GM12878 (cell line): ENCODE data around the gene LMF1. TPM values are rescaled to one million over a fixed set of nuclear protein-coding genes. Genes with fewer than 3 reads are reported as not detected.

Experiments
- ATAC-seq: fragments of 200-7000 bp; cut with Tn5 transposase; 3 replicates; pipeline ENCODE4 v1.9.1; 2020; ENCODE audit warnings: mild to moderate bottlenecking, moderate library complexity
- BruUV-seq: library from RNA; stranded (reverse); fragments of 400-500 nt; replicated peaks from 2 replicates; lab custom pipeline; 2021; lab: Mats Ljungman, UMichigan
- CTCF ChIA-PET: fragments of 300-600 bp; sonication (Branson Sonifier 250); formaldehyde crosslinking; extraction: SDS; loops from one replicate; lab custom pipeline; 2021; ENCODE audit warnings: inconsistent platforms; lab: Yijun Ruan, JAX
- POLR2A ChIA-PET: fragments of 350-600 bp; formaldehyde crosslinking; extraction: SDS; loops from one replicate; lab custom pipeline; 2021; ENCODE audit warnings: inconsistent platforms; lab: Charles Lee
- RAD21 ChIA-PET: fragments of 300-600 bp; sonication (Branson Sonifier 250); formaldehyde crosslinking; loops from one replicate; lab custom pipeline; 2023; ENCODE audit warnings: antibody characterized with exemption; ENCODE audit not compliant: unreplicated experiment; lab: Charles Lee
- SMC1A ChIA-PET: fragments of 300-600 bp; sonication (Branson Sonifier 250); formaldehyde crosslinking; loops from one replicate; lab custom pipeline; 2023; ENCODE audit not compliant: unreplicated experiment, uncharacterized antibody; lab: Charles Lee
- DNase-seq: peaks from one replicate; pipeline ENCODE4 v3.0.0-alpha.2; 2011; ENCODE audit warnings: low read depth, low spot score
- FAIRE-seq: peaks from 3 replicates; lab custom pipeline; 2011; peaks lifted over from hg19 to GRCh38; lab: Jason Lieb, UNC
- H2AFZ ChIP-seq: 2 replicates; pipeline ENCODE4 v1.6.0; 2011; ENCODE audit warnings: low read depth, low read length, control low read depth; ENCODE audit not compliant: control insufficient read depth
- H3K27ac ChIP-seq: 2 replicates; pipeline ENCODE4 v1.5.1; 2011; ENCODE audit warnings: control low read depth; ENCODE audit not compliant: control insufficient read depth, insufficient read depth
- H3K27me3 ChIP-seq, 2 experiments: replicated peaks in 1 of 2; 2 replicates each; pipeline versions ENCODE4 v1.6.0 to v1.6.1; 2011; ENCODE audit warnings: low read length in 1 of 2; ENCODE audit not compliant: control insufficient read depth in 2 of 2, insufficient read depth in 2 of 2
- H3K36me3 ChIP-seq, 2 experiments: 2 replicates each; pipeline ENCODE4 v1.5.1; 2011; ENCODE audit warnings: low read length in 1 of 2; ENCODE audit not compliant: control insufficient read depth in 2 of 2, insufficient read depth in 2 of 2
- H3K4me1 ChIP-seq: 2 replicates; pipeline ENCODE4 v1.6.1; 2011; ENCODE audit warnings: mild to moderate bottlenecking, low read length, moderate library complexity, mixed read lengths; ENCODE audit not compliant: control insufficient read depth, insufficient read depth
- H3K4me2 ChIP-seq: 2 replicates; pipeline ENCODE4 v1.6.0; 2011; ENCODE audit warnings: control low read depth; ENCODE audit not compliant: control insufficient read depth, insufficient read depth
- H3K4me3 ChIP-seq: fragments of 200-600 bp; sonication (generic); 2 replicates; pipeline ENCODE4 v1.5.1; 2016
- H3K79me2 ChIP-seq: 2 replicates; pipeline ENCODE4 v1.6.0; 2011; ENCODE audit warnings: low read length; ENCODE audit not compliant: control insufficient read depth, insufficient read depth
- H3K9ac ChIP-seq: 2 replicates; pipeline ENCODE4 v1.8.0; 2011; ENCODE audit warnings: low read length, control low read depth, mixed read lengths; ENCODE audit not compliant: control insufficient read depth, insufficient read depth
- H3K9me3 ChIP-seq: replicated peaks from 3 replicates; pipeline ENCODE4 v1.5.1; 2011; ENCODE audit warnings: mild to moderate bottlenecking, low read length; ENCODE audit not compliant: control insufficient read depth, insufficient read depth
- H4K20me1 ChIP-seq: 2 replicates; pipeline ENCODE4 v1.6.0; 2011; ENCODE audit not compliant: control insufficient read depth, insufficient read depth
- BHLHE40 ChIP-seq, 2 experiments: fragments of 450-650 bp in 1 of 2; IDR thresholded peaks; 2 replicates each; pipeline ENCODE4 v1.6.1; 2011 to 2017; ENCODE audit warnings: low read depth in 2 of 2, borderline replicate concordance in 1 of 2, improper control_type of control experiment in 1 of 2, low read length in 1 of 2, mild to moderate bottlenecking in 1 of 2
- FOXK2 ChIP-seq: fragments of 450-650 bp; IDR thresholded peaks from 2 replicates; pipeline ENCODE4 v1.6.1; 2017; ENCODE audit warnings: mild to moderate bottlenecking, moderate library complexity
- RUNX3 ChIP-seq: IDR thresholded peaks from 2 replicates; pipeline ENCODE4 v1.6.1; 2012; ENCODE audit warnings: low read length, inconsistent platforms
- WGBS: methylation state at CpG from one replicate; pipeline ENCODE4 v1.1.6; 2016; ENCODE audit warnings: low lambda C conversion rate; ENCODE audit not compliant: insufficient replicate concordance, insufficient coverage; ENCODE audit errors: missing lambda C conversion rate; 5-methylcytosine and 5-hydroxymethylcytosine counted together
- in situ Hi-C: fragments of 300-500 bp; cut with MboI; formaldehyde crosslinking; loops from 9 replicates; pipeline ENCODE4 v1.14.3; 2018; ENCODE audit warnings: mixed read lengths
- intact Hi-C: fragments of 100-400 bp; cut with micrococcal nuclease; formaldehyde crosslinking; loops from one replicate; pipeline ENCODE4 v1.14.2; 2022; ENCODE audit not compliant: unreplicated experiment
- polyA plus RNA-seq, 11 experiments: library from polyadenylated mRNA; depleted of rRNA in 4 of 11; unstranded in 6 of 11; stranded (reverse) in 5 of 11; fragments of >200 nt; fragmentation: Nextera tagmentation in 4 of 11; fragmentation: Illumina TruSeq in 1 of 11; extraction: Ambion mirVana in 4 of 11; extraction: Trizol in 1 of 11; gene quantifications; 1 replicate in 1 of 11; 2 replicates in 10 of 11; pipeline versions ENCODE4 v1.2.1 to v1.2.3, GENCODE V29; 2011 to 2016; ENCODE audit warnings: inconsistent platforms in 2 of 11, missing spikeins in 2 of 11, low read depth in 1 of 11
- total RNA-seq, 4 experiments: library from RNA; depleted of rRNA in 3 of 4; stranded (reverse); fragments of >200 nt in 3 of 4; fragmentation: Illumina TruSeq in 1 of 4; extraction: Trizol in 1 of 4; gene quantifications; 2 replicates each; pipeline versions ENCODE4 v1.2.1 to v1.2.3, GENCODE V29; 2013 to 2021
- TF ChIP-seq, protein P1 (sequence below): fragments of 450-650 bp; formaldehyde crosslinking; IDR thresholded peaks from 2 replicates; pipeline ENCODE4 v1.4.0; 2022; ENCODE audit warnings: mild to moderate bottlenecking, moderate library complexity

The LMF1 gene
- total and polyA plus RNA-seq, 10 of the 15 experiments (the other 5 are each of a cell fraction or from before 2014, with no cell fraction given): 0.18 to 3.2 (median 1.4) TPM; not detected in 1

DNA sequence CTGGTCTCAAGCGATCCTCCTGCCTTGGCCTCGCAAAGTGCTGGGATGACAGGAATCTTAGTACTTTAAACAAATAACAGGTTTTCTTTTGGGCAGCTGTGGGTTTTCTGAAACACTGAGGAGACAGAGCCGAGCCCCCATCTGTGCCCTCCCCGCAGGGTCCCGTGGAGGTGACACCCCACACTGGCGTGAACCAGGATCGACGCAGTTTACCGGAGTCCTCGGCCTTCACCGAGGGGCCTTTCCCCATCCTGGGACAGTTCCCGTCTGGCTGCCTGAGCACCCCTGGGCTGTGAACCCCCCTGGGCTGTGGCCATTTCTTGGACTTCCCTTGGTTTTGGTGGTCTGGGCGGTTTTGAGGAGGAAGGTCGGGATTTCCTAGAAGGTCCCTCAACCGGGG is 154.9 kb downstream of the LMF1 start:
- no TSS peak for BruUV-seq
- Histone ChIP-seq H3K27ac (no peak overlapping the region), H3K4me1 (no peaks in the 10 kb centered on the region; the same call in 1 of the 2 replicates), H3K36me3 (no peaks in the 10 kb centered on the region), H4K20me1 (no peaks in the 10 kb centered on the region), H3K4me3 (no peak overlapping the region), H3K9me3 (no peaks in the 10 kb centered on the region), H3K4me2 (no peak overlapping the region), H3K27me3 (no peaks in the 10 kb centered on the region; a peak in 1 of 4 replicates), H2AFZ (no peak overlapping the region), H3K79me2 (no peaks in the 10 kb centered on the region), H3K9ac (no peak overlapping the region)
- intact Hi-C loops: no loop called here
- TF ChIP-seq RUNX3 (0 out of 2 replicates have a peak, but pooled peaks have one; percentile 8), FOXK2 (no peak)
- in situ Hi-C loops: no loop called here
- ATAC-seq (no peak), FAIRE-seq (no peak), DNase-seq (no peak)
- RAD21 ChIA-PET: no interaction called here
- SMC1A ChIA-PET: no interaction called here
- 58% methylated on average over 15 of the region's 15 CpGs for WGBS
- CTCF ChIA-PET: no interaction called here
- POLR2A ChIA-PET: no interaction called here

DNA sequence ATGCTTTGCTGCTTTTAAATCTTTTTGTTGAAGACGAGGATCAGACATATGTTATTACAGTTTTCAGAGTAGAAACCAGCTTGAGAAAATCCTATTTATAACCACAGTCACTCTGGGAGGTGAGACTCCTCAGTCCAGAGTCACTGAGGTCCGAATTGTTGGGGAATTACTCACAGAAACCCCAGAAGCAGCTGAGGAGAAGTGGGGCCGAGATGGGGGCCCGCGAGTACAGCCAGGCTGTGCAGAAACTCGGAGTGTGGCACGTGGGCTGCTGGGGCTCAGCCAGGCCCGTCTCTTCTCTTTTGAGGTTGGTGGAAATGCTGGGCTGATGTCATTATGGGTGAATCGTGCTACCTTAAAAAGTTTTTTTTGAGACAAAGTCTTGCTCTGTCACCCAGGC is 155.8 kb downstream of the LMF1 start:
- SMC1A ChIA-PET: no interaction called here
- Histone ChIP-seq H3K36me3 (no peaks in the 10 kb centered on the region), H3K9me3 (no peaks in the 10 kb centered on the region), H3K4me2 (no peak overlapping the region), H3K4me1 (no peaks in the 10 kb centered on the region; the same call in 1 of the 2 replicates), H4K20me1 (no peaks in the 10 kb centered on the region), H3K79me2 (no peaks in the 10 kb centered on the region), H2AFZ (no peak overlapping the region), H3K27me3 (no peaks in the 10 kb centered on the region; a peak in 1 of 4 replicates), H3K27ac (no peak overlapping the region), H3K4me3 (no peak overlapping the region), H3K9ac (no peak overlapping the region)
- TF ChIP-seq, protein P1, sequence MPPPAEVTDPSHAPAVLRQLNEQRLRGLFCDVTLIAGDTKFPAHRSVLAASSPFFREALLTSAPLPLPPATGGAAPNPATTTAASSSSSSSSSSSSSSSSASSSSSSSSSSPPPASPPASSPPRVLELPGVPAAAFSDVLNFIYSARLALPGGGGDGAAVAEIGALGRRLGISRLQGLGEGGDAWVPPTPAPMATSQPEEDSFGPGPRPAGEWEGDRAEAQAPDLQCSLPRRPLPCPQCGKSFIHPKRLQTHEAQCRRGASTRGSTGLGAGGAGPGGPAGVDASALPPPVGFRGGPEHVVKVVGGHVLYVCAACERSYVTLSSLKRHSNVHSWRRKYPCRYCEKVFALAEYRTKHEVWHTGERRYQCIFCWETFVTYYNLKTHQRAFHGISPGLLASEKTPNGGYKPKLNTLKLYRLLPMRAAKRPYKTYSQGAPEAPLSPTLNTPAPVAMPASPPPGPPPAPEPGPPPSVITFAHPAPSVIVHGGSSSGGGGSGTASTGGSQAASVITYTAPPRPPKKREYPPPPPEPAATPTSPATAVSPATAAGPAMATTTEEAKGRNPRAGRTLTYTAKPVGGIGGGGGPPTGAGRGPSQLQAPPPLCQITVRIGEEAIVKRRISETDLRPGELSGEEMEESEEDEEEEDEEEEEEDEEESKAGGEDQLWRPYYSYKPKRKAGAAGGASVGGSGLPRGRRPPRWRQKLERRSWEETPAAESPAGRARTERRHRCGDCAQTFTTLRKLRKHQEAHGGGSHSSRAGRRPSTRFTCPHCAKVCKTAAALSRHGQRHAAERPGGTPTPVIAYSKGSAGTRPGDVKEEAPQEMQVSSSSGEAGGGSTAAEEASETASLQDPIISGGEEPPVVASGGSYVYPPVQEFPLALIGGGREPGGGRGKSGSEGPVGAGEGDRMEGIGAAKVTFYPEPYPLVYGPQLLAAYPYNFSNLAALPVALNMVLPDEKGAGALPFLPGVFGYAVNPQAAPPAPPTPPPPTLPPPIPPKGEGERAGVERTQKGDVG (CRISPR knock-in tag): no peak
- peak; percentile 35 to 51; a peak in 2 of 4 replicates for TF ChIP-seq BHLHE40 (IDR thresholded peaks at IDR 0.05; ENCODE audit: borderline replicate concordance in 1 of 2, low read depth in 2 of 2, low read length in 1 of 2)
- FAIRE-seq (no peak), ATAC-seq (no peak), DNase-seq (no peak)
- RAD21 ChIA-PET: no interaction called here
- in situ Hi-C loops (no loop called here), intact Hi-C loops (no loop called here)
- POLR2A ChIA-PET: interaction anchor here (0.6 kb wide), 1 partner anchor 14 kb away, joined by 3 read pairs; no protein-coding TSS in a partner anchor
- BruUV-seq: no TSS peak
- CTCF ChIA-PET: no interaction called here
- 31% methylated on average over 9 of the region's 9 CpGs for WGBS
